GM12878 (cell line): Measurements from ENCODE around the gene GRIN2D. TPM values are rescaled to one million over a fixed set of nuclear protein-coding genes. Genes with fewer than 3 reads are reported as not detected.
A peak's percentile ranks its signal among the peaks of the same experiment; 100 is the strongest.

ENCODE experiments used
- CEBPB ChIP-seq, 2 experiments: fragments of 150-350 bp in 1 of 2; IDR thresholded peaks; 2 replicates each; pipeline ENCODE4 v1.6.1; 2012 to 2014; ENCODE audit warnings: low read depth in 2 of 2, low read length in 2 of 2, borderline replicate concordance in 1 of 2, inconsistent platforms in 1 of 2
- CHD2 ChIP-seq: IDR thresholded peaks from 2 replicates; pipeline ENCODE4 v1.6.1; 2011; ENCODE audit warnings: low read depth, low read length, improper control_type of control experiment, borderline replicate concordance
- EZH2 ChIP-seq: IDR thresholded peaks from 2 replicates; pipeline ENCODE4 v1.6.1; 2012; ENCODE audit warnings: low read depth, mild to moderate bottlenecking, control low read depth, inconsistent platforms, low read length, borderline replicate concordance; ENCODE audit not compliant: control insufficient read depth
- FOXM1 ChIP-seq: IDR thresholded peaks from 2 replicates; pipeline ENCODE4 v1.6.1; 2012; ENCODE audit warnings: low read depth, mild to moderate bottlenecking, inconsistent platforms, low read length, moderate library complexity
- HDAC2 ChIP-seq: fragments of 200-600 bp; sonication (generic); IDR thresholded peaks from 2 replicates; pipeline ENCODE4 v1.6.1; 2017
- MEF2A ChIP-seq: IDR thresholded peaks from 2 replicates; pipeline ENCODE4 v1.6.1; 2011; ENCODE audit warnings: low read depth, mild to moderate bottlenecking, low read length, moderate library complexity; ENCODE audit not compliant: insufficient read depth
- MTA3 ChIP-seq: IDR thresholded peaks from 2 replicates; pipeline ENCODE4 v1.6.1; 2012; ENCODE audit warnings: low read length, inconsistent platforms, borderline replicate concordance
- MXI1 ChIP-seq: fragments of 150-350 bp; IDR thresholded peaks from 2 replicates; pipeline ENCODE4 v1.6.1; 2011; ENCODE audit warnings: low read depth, mild to moderate bottlenecking, inconsistent platforms, low read length, improper control_type of control experiment
- MYC ChIP-seq: IDR thresholded peaks from 2 replicates; pipeline ENCODE4 v1.6.1; 2011; ENCODE audit warnings: mild to moderate bottlenecking, low read length, moderate library complexity, inconsistent platforms; ENCODE audit not compliant: insufficient read depth, insufficient replicate concordance, insufficient read length, severe bottlenecking
- NFYA ChIP-seq: IDR thresholded peaks from 2 replicates; pipeline ENCODE4 v1.6.1; 2011; ENCODE audit warnings: low read depth, mild to moderate bottlenecking, low read length, improper control_type of control experiment, borderline replicate concordance
- PAX5 ChIP-seq: IDR thresholded peaks from 2 replicates; pipeline ENCODE4 v1.6.1; 2011; ENCODE audit warnings: low read depth, low read length, borderline replicate concordance
- POLR2AphosphoS2 ChIP-seq: IDR thresholded peaks from 2 replicates; pipeline ENCODE4 v1.6.1; 2011; ENCODE audit warnings: low read depth, mild to moderate bottlenecking, low read length, improper control_type of control experiment, moderate library complexity
- POU2F2 ChIP-seq: IDR thresholded peaks from 3 replicates; pipeline ENCODE4 v1.6.1; 2011; ENCODE audit warnings: low read depth, mild to moderate bottlenecking, low read length, borderline replicate concordance
- SIN3A ChIP-seq: IDR thresholded peaks from 2 replicates; pipeline ENCODE4 v1.6.1; 2012; ENCODE audit warnings: low read depth, low read length, improper control_type of control experiment
- SMARCA5 ChIP-seq: fragments of 450-650 bp; IDR thresholded peaks from 2 replicates; pipeline ENCODE4 v1.6.1; 2017; ENCODE audit warnings: mild to moderate bottlenecking
- TCF3 ChIP-seq: IDR thresholded peaks from 2 replicates; pipeline ENCODE4 v1.6.1; 2012; ENCODE audit warnings: low read depth, mild to moderate bottlenecking, low read length, borderline replicate concordance; ENCODE audit not compliant: insufficient read depth
- ZNF207 ChIP-seq: fragments of 450-650 bp; IDR thresholded peaks from 2 replicates; pipeline ENCODE4 v1.6.1; 2014; ENCODE audit warnings: antibody characterized with exemption, mild to moderate bottlenecking, borderline replicate concordance
- polyA plus RNA-seq, 11 experiments: library from polyadenylated mRNA; depleted of rRNA in 4 of 11; unstranded in 6 of 11; stranded (reverse) in 5 of 11; fragments of >200 nt; fragmentation: Nextera tagmentation in 4 of 11; fragmentation: Illumina TruSeq in 1 of 11; extraction: Ambion mirVana in 4 of 11; extraction: Trizol in 1 of 11; gene quantifications; 1 replicate in 1 of 11; 2 replicates in 10 of 11; pipeline versions ENCODE4 v1.2.1 to v1.2.3, GENCODE V29; 2011 to 2016; ENCODE audit warnings: inconsistent platforms in 2 of 11, missing spikeins in 2 of 11, low read depth in 1 of 11
- total RNA-seq, 4 experiments: library from RNA; depleted of rRNA in 3 of 4; stranded (reverse); fragments of >200 nt in 3 of 4; fragmentation: Illumina TruSeq in 1 of 4; extraction: Trizol in 1 of 4; gene quantifications; 2 replicates each; pipeline versions ENCODE4 v1.2.1 to v1.2.3, GENCODE V29; 2013 to 2021
- TF ChIP-seq, protein P1 (sequence below): fragments of 450-650 bp; formaldehyde crosslinking; IDR thresholded peaks from 2 replicates; pipeline ENCODE4 v1.4.0; 2020; ENCODE audit warnings: mild to moderate bottlenecking, moderate library complexity
- TF ChIP-seq, protein P2 (sequence below): fragments of 450-650 bp; conservative IDR thresholded peaks from 2 replicates; pipeline ENCODE4 v1.6.1; 2017; ENCODE audit warnings: mild to moderate bottlenecking, moderate library complexity
- TF ChIP-seq, protein P3 (sequence below): fragments of 450-650 bp; IDR thresholded peaks from 2 replicates; pipeline ENCODE4 v1.6.1; 2014; ENCODE audit warnings: mild to moderate bottlenecking

Gene GRIN2D
- total and polyA plus RNA-seq, 10 of the 15 experiments (the other 5 are each of a cell fraction or from before 2014, with no cell fraction given), result 0.03 to 0.38 (median 0.04) TPM; not detected in 3

DNA sequence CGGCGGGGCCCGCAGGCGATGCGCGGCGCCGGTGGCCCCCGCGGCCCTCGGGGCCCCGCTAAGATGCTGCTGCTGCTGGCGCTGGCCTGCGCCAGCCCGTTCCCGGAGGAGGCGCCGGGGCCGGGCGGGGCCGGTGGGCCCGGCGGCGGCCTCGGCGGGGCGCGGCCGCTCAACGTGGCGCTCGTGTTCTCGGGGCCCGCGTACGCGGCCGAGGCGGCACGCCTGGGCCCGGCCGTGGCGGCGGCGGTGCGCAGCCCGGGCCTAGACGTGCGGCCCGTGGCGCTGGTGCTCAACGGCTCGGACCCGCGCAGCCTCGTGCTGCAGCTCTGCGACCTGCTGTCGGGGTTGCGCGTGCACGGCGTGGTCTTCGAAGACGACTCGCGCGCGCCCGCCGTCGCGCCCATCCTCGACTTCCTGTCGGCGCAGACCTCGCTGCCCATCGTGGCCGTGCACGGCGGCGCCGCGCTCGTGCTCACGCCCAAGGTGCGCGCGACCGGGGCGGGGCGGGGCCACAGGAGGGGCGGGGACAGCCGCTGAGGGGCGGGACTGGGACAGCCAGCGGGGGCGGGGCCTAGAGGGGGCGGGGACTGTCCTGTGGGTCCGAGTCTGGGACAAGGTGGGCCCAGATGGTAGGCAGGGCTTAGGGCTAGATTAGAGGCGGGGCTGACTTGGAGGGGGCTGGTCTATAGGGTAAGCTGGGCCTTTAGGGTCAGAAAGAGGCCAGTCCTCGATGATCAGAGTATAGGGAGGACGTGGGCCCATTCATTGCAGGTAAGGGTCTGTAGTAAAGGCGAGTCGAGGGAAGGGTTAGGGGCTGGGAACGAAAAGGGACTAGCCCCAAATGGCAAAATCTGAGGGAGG is 5.1 kb downstream of the GRIN2D start (continued):
- TF ChIP-seq, protein P1, sequence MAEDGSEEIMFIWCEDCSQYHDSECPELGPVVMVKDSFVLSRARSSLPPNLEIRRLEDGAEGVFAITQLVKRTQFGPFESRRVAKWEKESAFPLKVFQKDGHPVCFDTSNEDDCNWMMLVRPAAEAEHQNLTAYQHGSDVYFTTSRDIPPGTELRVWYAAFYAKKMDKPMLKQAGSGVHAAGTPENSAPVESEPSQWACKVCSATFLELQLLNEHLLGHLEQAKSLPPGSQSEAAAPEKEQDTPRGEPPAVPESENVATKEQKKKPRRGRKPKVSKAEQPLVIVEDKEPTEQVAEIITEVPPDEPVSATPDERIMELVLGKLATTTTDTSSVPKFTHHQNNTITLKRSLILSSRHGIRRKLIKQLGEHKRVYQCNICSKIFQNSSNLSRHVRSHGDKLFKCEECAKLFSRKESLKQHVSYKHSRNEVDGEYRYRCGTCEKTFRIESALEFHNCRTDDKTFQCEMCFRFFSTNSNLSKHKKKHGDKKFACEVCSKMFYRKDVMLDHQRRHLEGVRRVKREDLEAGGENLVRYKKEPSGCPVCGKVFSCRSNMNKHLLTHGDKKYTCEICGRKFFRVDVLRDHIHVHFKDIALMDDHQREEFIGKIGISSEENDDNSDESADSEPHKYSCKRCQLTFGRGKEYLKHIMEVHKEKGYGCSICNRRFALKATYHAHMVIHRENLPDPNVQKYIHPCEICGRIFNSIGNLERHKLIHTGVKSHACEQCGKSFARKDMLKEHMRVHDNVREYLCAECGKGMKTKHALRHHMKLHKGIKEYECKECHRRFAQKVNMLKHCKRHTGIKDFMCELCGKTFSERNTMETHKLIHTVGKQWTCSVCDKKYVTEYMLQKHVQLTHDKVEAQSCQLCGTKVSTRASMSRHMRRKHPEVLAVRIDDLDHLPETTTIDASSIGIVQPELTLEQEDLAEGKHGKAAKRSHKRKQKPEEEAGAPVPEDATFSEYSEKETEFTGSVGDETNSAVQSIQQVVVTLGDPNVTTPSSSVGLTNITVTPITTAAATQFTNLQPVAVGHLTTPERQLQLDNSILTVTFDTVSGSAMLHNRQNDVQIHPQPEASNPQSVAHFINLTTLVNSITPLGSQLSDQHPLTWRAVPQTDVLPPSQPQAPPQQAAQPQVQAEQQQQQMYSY, result no peak
- no peak for TF ChIP-seq MTA3
- TF ChIP-seq TCF3, result no peak
- no peak for TF ChIP-seq CEBPB (IDR thresholded peaks at IDR 0.05; ENCODE audit: borderline replicate concordance in 1 of 2, low read depth in 2 of 2, low read length in 2 of 2)
- TF ChIP-seq POU2F2, result no peak
- no peak for TF ChIP-seq CHD2
- no peak for TF ChIP-seq MYC
- TF ChIP-seq MEF2A, result no peak
- no peak for TF ChIP-seq ZNF207
- TF ChIP-seq SIN3A, result no peak
- TF ChIP-seq NFYA, result no peak
- TF ChIP-seq FOXM1, result no peak
- TF ChIP-seq SMARCA5, result 0 out of 2 replicates have a peak, but pooled peaks have one; percentile 27
- TF ChIP-seq HDAC2, result no peak
- TF ChIP-seq, protein P2, sequence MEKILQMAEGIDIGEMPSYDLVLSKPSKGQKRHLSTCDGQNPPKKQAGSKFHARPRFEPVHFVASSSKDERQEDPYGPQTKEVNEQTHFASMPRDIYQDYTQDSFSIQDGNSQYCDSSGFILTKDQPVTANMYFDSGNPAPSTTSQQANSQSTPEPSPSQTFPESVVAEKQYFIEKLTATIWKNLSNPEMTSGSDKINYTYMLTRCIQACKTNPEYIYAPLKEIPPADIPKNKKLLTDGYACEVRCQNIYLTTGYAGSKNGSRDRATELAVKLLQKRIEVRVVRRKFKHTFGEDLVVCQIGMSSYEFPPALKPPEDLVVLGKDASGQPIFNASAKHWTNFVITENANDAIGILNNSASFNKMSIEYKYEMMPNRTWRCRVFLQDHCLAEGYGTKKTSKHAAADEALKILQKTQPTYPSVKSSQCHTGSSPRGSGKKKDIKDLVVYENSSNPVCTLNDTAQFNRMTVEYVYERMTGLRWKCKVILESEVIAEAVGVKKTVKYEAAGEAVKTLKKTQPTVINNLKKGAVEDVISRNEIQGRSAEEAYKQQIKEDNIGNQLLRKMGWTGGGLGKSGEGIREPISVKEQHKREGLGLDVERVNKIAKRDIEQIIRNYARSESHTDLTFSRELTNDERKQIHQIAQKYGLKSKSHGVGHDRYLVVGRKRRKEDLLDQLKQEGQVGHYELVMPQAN, result 0 out of 2 replicates have a peak, but pooled peaks have one; percentile 56
- TF ChIP-seq MXI1, result no peak
- TF ChIP-seq, protein P3, sequence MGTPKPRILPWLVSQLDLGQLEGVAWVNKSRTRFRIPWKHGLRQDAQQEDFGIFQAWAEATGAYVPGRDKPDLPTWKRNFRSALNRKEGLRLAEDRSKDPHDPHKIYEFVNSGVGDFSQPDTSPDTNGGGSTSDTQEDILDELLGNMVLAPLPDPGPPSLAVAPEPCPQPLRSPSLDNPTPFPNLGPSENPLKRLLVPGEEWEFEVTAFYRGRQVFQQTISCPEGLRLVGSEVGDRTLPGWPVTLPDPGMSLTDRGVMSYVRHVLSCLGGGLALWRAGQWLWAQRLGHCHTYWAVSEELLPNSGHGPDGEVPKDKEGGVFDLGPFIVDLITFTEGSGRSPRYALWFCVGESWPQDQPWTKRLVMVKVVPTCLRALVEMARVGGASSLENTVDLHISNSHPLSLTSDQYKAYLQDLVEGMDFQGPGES, result no peak
- no peak for TF ChIP-seq EZH2
- TF ChIP-seq PAX5, result peak; percentile 22; the same call in 1 of the 2 replicates
- no peak; the same call in 1 of the 2 replicates for TF ChIP-seq POLR2AphosphoS2
